GM12872 (cell line): Measurements from ENCODE around the gene SCN9A.

ENCODE experiments used
- TF ChIP-seq, protein P1 (sequence below): IDR thresholded peaks from 3 replicates; pipeline ENCODE4 v1.5.1; 2011; ENCODE audit warnings: low read depth, mild to moderate bottlenecking, low read length, moderate library complexity; ENCODE audit not compliant: insufficient read depth

SCN9A gene

DNA sequence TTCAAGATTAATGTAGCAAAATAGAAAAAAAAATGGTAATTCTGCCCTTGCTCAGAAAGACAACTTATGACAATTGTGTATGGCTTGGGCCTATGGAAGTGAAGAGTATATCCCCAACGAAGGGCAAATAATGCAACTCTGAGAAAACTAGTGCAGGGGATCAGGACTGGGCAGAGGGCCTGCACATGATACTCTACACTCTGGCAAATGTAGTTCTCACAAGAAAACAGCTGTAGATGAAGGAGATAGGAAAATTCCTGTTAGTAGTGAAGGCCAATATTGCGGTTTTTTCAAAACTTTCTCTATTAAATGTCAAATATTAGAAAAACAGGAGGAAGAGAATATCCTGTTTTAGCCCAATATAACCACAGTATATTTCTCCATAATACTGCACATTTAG is 77.8 kb downstream of the SCN9A start:
- TF ChIP-seq, protein P1, sequence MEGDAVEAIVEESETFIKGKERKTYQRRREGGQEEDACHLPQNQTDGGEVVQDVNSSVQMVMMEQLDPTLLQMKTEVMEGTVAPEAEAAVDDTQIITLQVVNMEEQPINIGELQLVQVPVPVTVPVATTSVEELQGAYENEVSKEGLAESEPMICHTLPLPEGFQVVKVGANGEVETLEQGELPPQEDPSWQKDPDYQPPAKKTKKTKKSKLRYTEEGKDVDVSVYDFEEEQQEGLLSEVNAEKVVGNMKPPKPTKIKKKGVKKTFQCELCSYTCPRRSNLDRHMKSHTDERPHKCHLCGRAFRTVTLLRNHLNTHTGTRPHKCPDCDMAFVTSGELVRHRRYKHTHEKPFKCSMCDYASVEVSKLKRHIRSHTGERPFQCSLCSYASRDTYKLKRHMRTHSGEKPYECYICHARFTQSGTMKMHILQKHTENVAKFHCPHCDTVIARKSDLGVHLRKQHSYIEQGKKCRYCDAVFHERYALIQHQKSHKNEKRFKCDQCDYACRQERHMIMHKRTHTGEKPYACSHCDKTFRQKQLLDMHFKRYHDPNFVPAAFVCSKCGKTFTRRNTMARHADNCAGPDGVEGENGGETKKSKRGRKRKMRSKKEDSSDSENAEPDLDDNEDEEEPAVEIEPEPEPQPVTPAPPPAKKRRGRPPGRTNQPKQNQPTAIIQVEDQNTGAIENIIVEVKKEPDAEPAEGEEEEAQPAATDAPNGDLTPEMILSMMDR, result no peak

DNA sequence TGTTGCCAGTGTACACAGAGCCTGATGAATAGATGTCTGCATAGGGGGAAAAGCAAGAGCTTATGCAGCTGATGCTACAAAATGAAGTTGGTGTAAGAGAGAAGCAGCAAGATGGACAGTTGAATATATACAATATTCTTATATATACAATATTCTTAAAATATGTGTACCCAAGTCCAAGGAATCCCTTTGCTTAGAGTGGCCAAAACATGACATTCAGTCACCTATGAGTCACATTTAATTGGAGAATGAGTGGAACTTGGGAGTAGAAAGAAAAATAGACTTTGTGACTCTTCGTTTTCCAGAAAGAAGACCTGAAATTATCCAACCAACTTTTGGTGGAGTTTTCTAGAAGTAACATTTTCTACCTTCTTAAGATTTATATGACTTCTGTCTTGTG is 81.8 kb downstream of the SCN9A start:
- TF ChIP-seq, protein P1, result no peak

- TF ChIP-seq, protein P1, result no peak
Measured at GRCh38 chr2:166285215-166285614, 90.5 kb downstream of the SCN9A start.

- TF ChIP-seq, protein P1, result no peak
Measured at GRCh38 chr2:166284359-166284758, 91.4 kb downstream of the SCN9A start.

DNA sequence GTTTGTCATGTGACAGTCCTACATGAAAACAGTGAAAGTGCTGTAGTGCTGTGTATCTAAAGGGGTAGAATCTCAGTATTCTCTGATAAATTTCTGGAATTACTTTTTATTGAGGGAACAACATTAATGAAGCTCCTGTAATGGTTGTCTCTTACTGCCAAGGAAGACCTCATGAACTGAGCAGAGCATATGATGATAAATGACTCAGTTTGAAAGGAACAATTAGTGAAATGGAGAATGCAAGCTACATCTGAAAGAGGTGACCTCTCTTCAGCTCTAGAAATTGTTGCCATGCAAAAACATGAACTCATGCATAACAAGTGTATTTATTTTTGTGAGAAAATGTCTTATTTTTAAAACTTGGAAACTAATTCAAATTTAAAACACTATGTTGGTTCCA is 93.6 kb downstream of the SCN9A start:
- TF ChIP-seq, protein P1, result no peak

DNA sequence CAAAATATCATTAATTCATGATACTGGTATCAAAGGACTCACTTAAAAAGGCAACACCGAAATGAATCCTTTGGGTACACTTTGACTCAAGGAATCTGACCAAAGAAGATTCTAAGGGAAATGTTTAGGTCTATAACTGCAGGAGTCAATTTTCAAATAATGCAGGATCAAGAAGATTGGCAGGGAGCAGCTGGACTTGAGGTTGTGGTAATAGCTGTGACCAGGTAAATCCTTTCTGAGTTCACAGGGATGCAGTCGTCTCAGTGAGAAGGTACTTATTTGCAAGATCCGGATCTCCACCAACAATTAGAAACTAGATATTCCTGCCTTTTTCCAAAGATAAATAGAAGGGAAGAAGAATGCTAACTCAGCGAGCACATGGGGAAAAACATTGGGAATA is 96.9 kb downstream of the SCN9A start:
- TF ChIP-seq, protein P1, result no peak

- TF ChIP-seq, protein P1, result no peak
Measured at GRCh38 chr2:166270376-166270775, 105.4 kb downstream of the SCN9A start.

- TF ChIP-seq, protein P1, result no peak
Measured at GRCh38 chr2:166269322-166269721, 106.4 kb downstream of the SCN9A start.
